GM23338 (cell line): ENCODE results near the gene ARL2BP. TPM values are rescaled to one million over a fixed set of nuclear protein-coding genes. Genes with fewer than 3 reads are reported as not detected.

Source experiments
- ATAC-seq: fragments of 200-7000 bp; cut with Tn5 transposase; 3 replicates; pipeline ENCODE4 v1.9.1; 2020
- DNase-seq: peaks from one replicate; pipeline ENCODE4 v3.0.0-alpha.2; 2015; ENCODE audit warnings: low spot score
- H2AFZ ChIP-seq: fragments of 200-600 bp; sonication (generic); 2 replicates; pipeline ENCODE4 v1.8.0; 2016; ENCODE audit warnings: antibody characterized with exemption, mild to moderate bottlenecking, moderate library complexity
- H3F3A ChIP-seq: fragments of 200-600 bp; sonication (generic); replicated peaks from 2 replicates; pipeline ENCODE4 v1.8.0; 2017; ENCODE audit warnings: antibody characterized with exemption, mixed run types, low read depth
- H3K27ac ChIP-seq: fragments of 200-600 bp; sonication (generic); 2 replicates; pipeline ENCODE4 v1.6.1; 2016; ENCODE audit warnings: low read depth
- H3K27me3 ChIP-seq: fragments of 200-600 bp; sonication (generic); 2 replicates; pipeline ENCODE4 v1.8.0; 2016; ENCODE audit warnings: mild to moderate bottlenecking, mixed run types, moderate library complexity; ENCODE audit not compliant: insufficient read depth
- H3K36me3 ChIP-seq: fragments of 200-600 bp; sonication (generic); 2 replicates; pipeline ENCODE4 v1.8.0; 2016; ENCODE audit warnings: mild to moderate bottlenecking; ENCODE audit not compliant: insufficient read depth
- H3K4me1 ChIP-seq: fragments of 200-600 bp; sonication (generic); 2 replicates; pipeline ENCODE4 v1.8.0; 2016; ENCODE audit warnings: mild to moderate bottlenecking, moderate library complexity; ENCODE audit not compliant: insufficient read depth
- H3K4me2 ChIP-seq: fragments of 200-600 bp; sonication (generic); 2 replicates; pipeline ENCODE4 v1.7.1; 2017; ENCODE audit warnings: mixed run types
- H3K4me3 ChIP-seq: fragments of 200-600 bp; sonication (generic); 2 replicates; pipeline ENCODE4 v1.6.1; 2016; ENCODE audit warnings: mixed run types
- H3K79me2 ChIP-seq: fragments of 200-600 bp; sonication (generic); replicated peaks from 2 replicates; pipeline ENCODE4 v1.8.0; 2017; ENCODE audit warnings: mild to moderate bottlenecking; ENCODE audit not compliant: insufficient read depth
- H3K9me2 ChIP-seq: fragments of 200-600 bp; sonication (generic); 2 replicates; pipeline ENCODE4 v1.8.0; 2017; ENCODE audit not compliant: insufficient read depth
- H4K20me1 ChIP-seq: fragments of 200-600 bp; sonication (generic); replicated peaks from 2 replicates; pipeline ENCODE4 v1.8.0; 2017; ENCODE audit warnings: mild to moderate bottlenecking; ENCODE audit not compliant: insufficient read depth
- H3K27ac Mint-ChIP-seq: 2 replicates; pipeline ENCODE4 v1.8.0; 2020; ENCODE audit warnings: inconsistent platforms, mild to moderate bottlenecking, moderate library complexity, mixed read lengths
- H3K27me3 Mint-ChIP-seq: 3 replicates; pipeline ENCODE4 v1.8.0; 2022; ENCODE audit warnings: low read depth, mild to moderate bottlenecking, moderate library complexity, mixed read lengths, inconsistent platforms; ENCODE audit not compliant: insufficient read depth, poor library complexity
- H3K36me3 Mint-ChIP-seq: 3 replicates; pipeline ENCODE4 v1.8.0; 2021; ENCODE audit warnings: low read depth, mild to moderate bottlenecking, inconsistent platforms, moderate library complexity, mixed read lengths
- H3K4me1 Mint-ChIP-seq: 3 replicates; pipeline ENCODE4 v1.8.0; 2020; ENCODE audit warnings: mild to moderate bottlenecking, inconsistent platforms, mixed read lengths
- H3K4me3 Mint-ChIP-seq: 3 replicates; pipeline ENCODE4 v1.8.0; 2021; ENCODE audit warnings: moderate library complexity, mild to moderate bottlenecking, inconsistent platforms, mixed read lengths
- H3K9me3 Mint-ChIP-seq: 3 replicates; pipeline ENCODE4 v1.8.0; 2020; ENCODE audit warnings: moderate library complexity, mild to moderate bottlenecking, inconsistent platforms, mixed read lengths
- CREB1 ChIP-seq: fragments of 250-450 bp; sonication (Bioruptor Pico); IDR thresholded peaks from 2 replicates; pipeline ENCODE4 v1.5.0; 2020; ENCODE audit warnings: low read depth, mild to moderate bottlenecking, moderate library complexity
- CTCF ChIP-seq, 2 experiments: fragments of 200-600 bp in 1 of 2; sonication (generic) in 1 of 2; conservative IDR thresholded peaks; 2 replicates each; pipeline versions ENCODE4 v1.5.1 to v1.6.1; 2016 to 2017; ENCODE audit warnings: antibody characterized with exemption in 2 of 2, low read depth in 2 of 2, mild to moderate bottlenecking in 2 of 2, moderate library complexity in 1 of 2
- EZH2 ChIP-seq: fragments of 200-600 bp; sonication (generic); IDR thresholded peaks from one replicate; pipeline ENCODE4 v1.8.0; 2017; ENCODE audit warnings: antibody characterized with exemption, mild to moderate bottlenecking, low read depth; ENCODE audit not compliant: unreplicated experiment
- EZH2phosphoT487 ChIP-seq: fragments of 200-600 bp; sonication (generic); IDR thresholded peaks from one replicate; pipeline ENCODE4 v1.8.1; 2018; ENCODE audit warnings: antibody characterized with exemption; ENCODE audit not compliant: unreplicated experiment
- NANOG ChIP-seq: IDR thresholded peaks from 2 replicates; pipeline ENCODE4 v1.6.1; 2016; ENCODE audit warnings: antibody characterized with exemption, borderline replicate concordance
- POLR2AphosphoS5 ChIP-seq: IDR thresholded peaks from 2 replicates; pipeline ENCODE4 v1.6.1; 2016; ENCODE audit warnings: antibody characterized with exemption, low read depth
- REST ChIP-seq: IDR thresholded peaks from one replicate; pipeline ENCODE4 v1.6.1; 2018; ENCODE audit warnings: antibody characterized with exemption; ENCODE audit not compliant: unreplicated experiment
- STAT1 ChIP-seq: IDR thresholded peaks from one replicate; pipeline ENCODE4 v1.6.1; 2016; ENCODE audit warnings: antibody characterized with exemption; ENCODE audit not compliant: unreplicated experiment
- ZNF114 ChIP-seq: fragments of 250-450 bp; sonication (Bioruptor Pico); IDR thresholded peaks from 2 replicates; pipeline ENCODE4 v1.5.0; 2020; ENCODE audit warnings: mild to moderate bottlenecking, moderate library complexity
- ZNF331 ChIP-seq: fragments of 250-450 bp; sonication (Bioruptor Pico); IDR thresholded peaks from 2 replicates; pipeline ENCODE4 v1.5.0; 2020; ENCODE audit warnings: low read depth, mild to moderate bottlenecking, moderate library complexity
- ZNF462 ChIP-seq: fragments of 250-450 bp; sonication (Bioruptor Pico); IDR thresholded peaks from 2 replicates; pipeline ENCODE4 v1.5.0; 2020; ENCODE audit warnings: mild to moderate bottlenecking, moderate library complexity
- polyA plus RNA-seq: library from polyadenylated mRNA; unstranded; fragments of >200 nt; fragmentation: Nextera tagmentation; extraction: Ambion mirVana; gene quantifications from 2 replicates; pipeline ENCODE4 v1.2.1, GENCODE V29; 2016
- total RNA-seq: library from RNA; depleted of rRNA; stranded (reverse); fragments of >200 nt; shearing (Covaris generic); gene quantifications from 2 replicates; pipeline ENCODE4 v1.2.3, GENCODE V29; 2014
- TF ChIP-seq, protein P1 (sequence below): IDR thresholded peaks from 2 replicates; pipeline ENCODE4 v1.6.1; 2016; ENCODE audit warnings: antibody characterized with exemption

The ARL2BP gene
- total and polyA plus RNA-seq, 2 experiments from 2014 or later = 10.3 to 13.4 TPM

DNA sequence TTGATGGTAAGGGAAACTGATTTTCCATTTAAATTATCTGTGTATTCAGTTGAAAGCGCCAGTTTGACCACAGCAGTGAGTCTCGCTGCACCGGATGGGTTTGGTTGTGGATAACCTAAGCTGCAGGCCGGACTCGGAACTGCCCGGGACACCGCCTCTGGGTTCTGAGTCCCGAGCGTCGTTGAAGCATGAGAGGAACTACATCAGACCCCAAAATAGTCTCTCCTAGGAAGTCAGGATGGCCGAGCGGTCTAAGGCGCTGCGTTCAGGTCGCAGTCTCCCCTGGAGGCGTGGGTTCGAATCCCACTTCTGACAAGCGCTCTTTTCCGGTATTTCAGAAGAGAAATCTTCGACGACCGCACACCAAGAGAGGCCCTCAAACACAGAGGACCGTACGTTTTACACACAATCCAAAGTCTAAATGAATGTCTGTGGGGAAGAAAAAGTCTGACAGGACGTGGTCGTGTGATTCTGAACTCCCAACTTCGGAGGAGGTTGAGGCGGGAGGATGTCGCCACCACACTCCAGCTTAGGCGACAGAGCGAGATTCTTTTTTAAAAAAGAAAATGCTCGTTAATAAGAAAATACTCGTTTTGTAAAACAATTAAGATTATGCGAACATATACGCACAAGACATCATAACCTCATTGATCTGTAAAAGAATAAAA, 54.8 kb downstream of the ARL2BP start:
- DNase-seq = peak; percentile 94
- no peak overlapping the region for H3K27ac Mint-ChIP-seq
- H3K4me3 Mint-ChIP-seq = no peak overlapping the region
- H3K4me1 Mint-ChIP-seq = peaks cover 6% of the 10 kb centered on the region
- H3K9me3 Mint-ChIP-seq = no peaks in the 10 kb centered on the region
- Histone ChIP-seq H3K27me3 (no peaks in the 10 kb centered on the region), H3K79me2 (no peaks in the 10 kb centered on the region), H2AFZ (peak overlapping the region; percentile 99), H3F3A (no peaks in the 10 kb centered on the region; the same call in 1 of the 2 replicates), H3K27ac (peak overlapping the region; percentile 35; the same call in 1 of the 2 replicates), H3K4me1 (peaks cover 6% of the 10 kb centered on the region; the same call in 1 of the 2 replicates), H4K20me1 (no peaks in the 10 kb centered on the region; the same call in 1 of the 2 replicates), H3K9me2 (no peaks in the 10 kb centered on the region), H3K36me3 (no peaks in the 10 kb centered on the region), H3K4me3 (peak overlapping the region; percentile 56), H3K4me2 (peak overlapping the region; percentile 82)
- TF ChIP-seq CREB1 (CRISPR knock-in tag) (peak; percentile 55; the same call in 1 of the 2 replicates), STAT1 (no peak), CTCF (conservative IDR thresholded peaks at IDR 0.05; ENCODE audit: low read depth in 2 of 2) (no peak), ZNF462 (CRISPR knock-in tag) (no peak), REST (no peak), EZH2 (no peak), ZNF331 (CRISPR knock-in tag) (0 out of 2 replicates have a peak, but pooled peaks have one; percentile 21), ZNF114 (CRISPR knock-in tag) (no peak), NANOG (no peak), EZH2phosphoT487 (no peak), POLR2AphosphoS5 (no peak)
- TF ChIP-seq, protein P1, sequence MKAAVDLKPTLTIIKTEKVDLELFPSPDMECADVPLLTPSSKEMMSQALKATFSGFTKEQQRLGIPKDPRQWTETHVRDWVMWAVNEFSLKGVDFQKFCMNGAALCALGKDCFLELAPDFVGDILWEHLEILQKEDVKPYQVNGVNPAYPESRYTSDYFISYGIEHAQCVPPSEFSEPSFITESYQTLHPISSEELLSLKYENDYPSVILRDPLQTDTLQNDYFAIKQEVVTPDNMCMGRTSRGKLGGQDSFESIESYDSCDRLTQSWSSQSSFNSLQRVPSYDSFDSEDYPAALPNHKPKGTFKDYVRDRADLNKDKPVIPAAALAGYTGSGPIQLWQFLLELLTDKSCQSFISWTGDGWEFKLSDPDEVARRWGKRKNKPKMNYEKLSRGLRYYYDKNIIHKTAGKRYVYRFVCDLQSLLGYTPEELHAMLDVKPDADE = no peak; the same call in 1 of the 2 replicates
- H3K27me3 Mint-ChIP-seq = peaks cover 7% of the 10 kb centered on the region
- peak; percentile 78 for ATAC-seq
- no peaks in the 10 kb centered on the region for H3K36me3 Mint-ChIP-seq
